Cardiac septum (tissue), 1 donor: Measurements from ENCODE around the gene TAS1R3. TPM values are rescaled to one million over a fixed set of nuclear protein-coding genes. Genes with fewer than 3 reads are reported as not detected.
A peak's percentile ranks its signal among the peaks of the same experiment; 100 is the strongest.

ENCODE experiments used
- DNase-seq: peaks from one replicate; pipeline ENCODE4 v3.0.0-alpha.2; 2020; ENCODE audit warnings: low spot score
- intact Hi-C: fragments of 100-400 bp; cut with DNase I; formaldehyde crosslinking; loops from one replicate; pipeline ENCODE4 v1.14.0; 2022
- microRNA-seq: library from miRNA; unstranded; fragments of <30 nt; microRNA quantifications from one replicate; pipeline ENCODE4 v1.2.0, GENCODE V29; 2020
- total RNA-seq: library from RNA; stranded (reverse); fragmentation: NEBNext Ultra II Directional; extraction: Animal tissue kit (Norgen Biotek cat#: 25700); gene quantifications from one replicate; pipeline ENCODE4 v1.2.1, GENCODE V29; 2021
- donor health status: DM: no; HTN: no; CAD: no.

The TAS1R3 gene
- total RNA-seq, 1 donor from 2014 or later = 0.62 TPM

DNA sequence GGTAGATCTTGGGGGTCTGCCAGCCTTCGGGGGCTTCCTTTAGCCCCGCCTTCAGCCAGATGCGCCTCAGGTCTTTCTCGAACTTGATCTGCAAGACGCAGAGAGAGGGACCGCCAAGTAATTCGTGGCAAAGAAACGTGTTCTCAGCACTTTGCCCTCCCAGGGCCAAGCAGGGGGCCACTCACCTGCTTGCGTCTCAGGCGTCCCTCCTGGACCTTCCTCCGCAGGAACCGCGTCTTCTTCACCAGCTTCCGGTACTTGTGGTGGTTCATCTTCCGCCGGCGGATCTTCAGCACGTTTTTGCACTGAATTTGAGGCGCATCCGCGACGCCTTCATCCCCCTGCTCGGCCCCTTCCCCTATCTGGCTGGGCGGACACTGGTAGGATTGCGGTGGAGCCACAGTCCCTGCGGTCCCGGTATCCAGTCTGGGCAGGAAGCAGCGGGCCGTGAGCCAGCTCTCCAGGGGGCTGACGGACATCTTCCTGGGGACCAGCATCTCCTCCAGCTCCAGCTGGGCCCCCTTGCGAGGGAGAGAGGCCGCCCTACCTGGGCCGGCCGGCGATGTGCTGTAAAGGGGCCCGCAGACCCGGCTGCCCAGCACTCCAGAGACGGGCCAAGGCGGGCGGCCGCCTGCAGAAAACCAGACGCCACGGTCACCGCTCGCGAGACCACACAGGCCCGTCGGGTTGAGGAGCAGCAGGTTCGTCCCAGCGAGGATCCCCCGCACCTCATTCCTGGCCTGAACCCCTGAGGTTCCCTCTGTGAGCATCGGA is 42.9 kb downstream of the TAS1R3 start:
- intact Hi-C loops = loop anchor here (2.0 to 5.0 kb wide), 3 partner anchors 25 to 252 kb away; partner anchors contain the start of genes DVL1 and MRPL20
- DNase-seq = no peak

DNA sequence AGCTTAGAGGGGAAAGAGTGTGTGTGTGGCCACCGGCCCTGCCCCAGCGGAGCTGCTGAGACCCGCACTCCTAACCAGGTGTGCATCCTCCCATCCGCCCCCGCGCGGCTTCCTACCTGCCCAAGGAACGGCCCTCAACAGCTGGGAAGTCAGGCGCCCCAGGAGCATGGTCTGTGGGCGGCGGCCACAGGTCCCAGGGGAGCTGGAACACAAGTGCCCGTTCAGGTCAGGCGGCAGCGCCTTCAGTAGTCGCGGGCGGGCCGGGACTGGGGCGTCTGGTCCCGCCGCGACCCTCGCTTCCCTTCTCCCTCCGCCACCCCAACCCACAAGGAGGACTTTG is 43.5 kb downstream of the TAS1R3 start:
- no peak for DNase-seq
- intact Hi-C loops = loop anchor here (2.0 to 5.0 kb wide), 3 partner anchors 26 to 252 kb away; partner anchors contain the start of genes DVL1 and MRPL20

DNA sequence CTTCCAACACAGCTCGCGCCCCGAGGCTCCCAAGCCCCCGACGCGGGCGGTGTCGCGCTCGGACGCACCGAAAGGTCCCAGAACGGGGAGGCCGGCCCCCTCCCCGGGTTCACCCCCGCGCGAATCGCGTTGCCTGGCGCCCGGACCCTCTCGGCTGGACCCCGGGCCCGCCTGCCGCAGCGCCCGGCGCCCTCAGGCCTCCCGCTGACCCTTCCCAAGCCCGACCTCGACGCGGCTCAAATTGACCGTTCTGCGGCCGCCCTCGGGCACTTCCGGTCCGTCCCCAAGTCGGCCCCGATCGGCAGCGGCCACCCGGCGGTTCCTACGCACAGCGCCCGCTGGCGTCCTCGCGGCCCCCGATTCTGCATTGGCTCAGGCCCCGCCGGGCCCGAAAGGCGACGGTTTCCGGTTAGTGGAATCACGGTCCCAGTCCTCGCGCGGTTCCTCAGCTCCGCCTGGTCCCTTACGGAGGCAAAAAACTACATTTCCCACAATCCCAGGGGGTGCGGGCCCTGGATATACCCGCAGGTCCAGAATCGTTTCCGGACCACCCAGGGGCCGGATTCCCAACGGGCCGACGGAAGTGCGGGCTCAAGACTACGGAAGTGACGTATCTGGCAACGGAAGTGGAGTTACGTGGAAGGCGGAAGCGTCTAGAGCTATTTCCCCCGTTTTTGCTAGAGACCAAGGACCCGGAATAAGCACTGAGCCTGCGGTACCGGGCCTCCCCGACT is 44.0 kb downstream of the TAS1R3 start, which contains the start of gene AURKAIP1:
Gene AURKAIP1 (minus strand): TSS at position 279 of the 734 bp plus-strand sequence. CDS start 451 bp downstream, outside the sequence.
- peak; percentile 98 for DNase-seq
- intact Hi-C loops = loop anchor here (2.0 to 5.0 kb wide), 3 partner anchors 26 to 253 kb away; partner anchors contain the start of genes DVL1 and MRPL20

DNA sequence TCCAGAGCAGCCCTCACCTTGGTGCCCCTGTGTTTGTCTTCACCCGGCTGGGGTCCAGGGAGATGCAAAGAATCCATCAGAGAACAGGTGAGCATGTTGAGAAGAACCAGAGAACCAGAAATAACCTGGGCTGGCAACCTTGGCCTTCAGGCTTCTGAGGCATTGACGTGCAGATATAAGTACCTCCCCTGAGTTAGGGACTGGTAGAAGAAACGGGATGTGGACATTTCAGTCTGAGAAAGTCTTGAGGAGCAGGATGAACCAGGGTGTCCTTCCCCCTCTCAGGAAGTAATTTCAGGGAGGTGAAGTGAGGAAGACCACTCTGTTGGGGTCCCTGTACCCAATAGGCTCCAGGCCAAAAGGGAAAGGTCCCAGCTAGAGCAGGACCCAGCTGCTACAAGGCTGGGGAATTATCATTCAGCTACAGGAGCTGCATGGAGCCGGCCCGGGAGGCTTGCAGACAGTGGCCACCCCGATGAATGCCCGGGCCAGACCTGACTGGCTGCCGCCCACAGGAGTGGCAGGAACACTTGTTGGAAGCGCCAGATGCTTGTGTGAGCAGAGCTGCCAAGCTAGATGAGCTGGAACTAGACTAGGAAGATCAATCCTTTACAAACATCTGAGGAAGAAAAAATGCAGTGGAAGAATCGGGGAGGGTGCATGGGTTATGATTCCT is 45.6 kb downstream of the TAS1R3 start:
- DNase-seq = no peak
- intact Hi-C loops = no loop called here

DNA sequence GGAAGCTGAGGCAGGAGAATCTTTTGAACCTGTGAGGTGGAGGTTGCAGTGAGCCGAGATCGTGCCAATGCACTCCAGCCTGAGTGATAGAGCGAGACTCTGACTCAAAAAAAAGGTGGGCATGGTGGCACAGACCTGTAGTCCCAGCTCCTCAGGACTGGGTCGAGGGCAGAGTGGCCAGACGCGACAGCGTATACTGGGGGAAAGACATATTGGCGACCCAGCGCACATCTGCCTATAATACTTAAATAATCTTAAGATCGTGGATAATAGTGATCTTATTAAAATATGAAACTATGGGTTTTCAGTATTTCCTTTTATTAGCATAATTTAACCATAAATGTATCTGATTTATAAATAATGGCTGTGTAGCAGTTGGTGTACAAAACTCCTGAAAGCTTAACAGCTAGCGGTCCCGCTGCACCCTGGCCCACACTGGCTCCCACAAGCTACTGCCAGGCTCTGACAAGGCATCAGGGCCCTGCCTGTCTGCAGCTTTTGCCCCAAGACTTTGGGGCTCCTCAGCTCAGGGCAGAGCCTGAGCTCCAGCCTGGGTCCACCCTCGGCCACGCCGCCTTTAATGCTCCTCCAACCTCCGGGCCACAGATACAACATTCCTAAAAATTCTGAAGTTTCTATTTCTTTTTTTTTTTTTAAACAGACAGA is 46.6 kb downstream of the TAS1R3 start:
- no peak for DNase-seq
- intact Hi-C loops = no loop called here

DNA sequence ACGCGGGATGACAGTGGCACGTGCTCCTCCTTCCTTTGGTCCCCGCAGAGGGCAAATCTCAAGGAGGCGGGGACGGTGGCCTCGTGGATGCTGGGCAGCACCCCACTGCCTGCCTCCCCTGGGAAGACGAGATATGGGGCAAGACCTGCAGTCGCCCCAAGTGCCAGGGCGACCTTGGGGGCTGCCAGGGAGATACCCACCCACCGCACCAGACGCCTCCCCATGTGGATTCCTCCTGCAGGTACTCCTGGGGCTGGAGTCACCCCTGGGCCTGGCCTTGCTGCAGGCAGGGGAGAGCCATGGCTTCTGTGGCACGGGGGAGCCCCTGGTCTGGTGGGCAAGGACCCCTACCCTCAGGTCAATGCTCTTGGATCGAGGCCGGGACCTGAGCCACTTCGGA is 49.8 kb downstream of the TAS1R3 start:
- no peak for DNase-seq

DNA sequence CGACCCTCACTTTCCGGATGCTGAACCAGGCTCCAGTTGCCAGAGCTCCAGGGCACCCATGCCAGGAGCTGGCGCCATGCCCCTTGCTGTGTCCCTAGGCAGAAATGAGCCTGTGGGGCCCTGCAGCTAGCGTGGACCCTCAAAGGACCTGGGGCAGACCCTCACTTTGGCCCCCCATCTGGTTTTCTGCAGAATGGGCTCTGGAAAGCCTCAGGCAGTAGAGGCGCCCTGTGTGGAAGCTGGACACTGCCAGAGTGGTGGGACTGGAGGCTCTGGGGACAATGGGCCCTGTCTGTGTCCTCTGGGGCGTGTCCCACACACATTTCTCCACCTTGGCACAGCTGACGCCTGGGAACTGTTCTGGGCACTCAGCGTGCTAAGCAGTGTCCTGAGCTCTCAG is 50.2 kb downstream of the TAS1R3 start:
- DNase-seq = no peak
- intact Hi-C loops = no loop called here

More for the DNA sequence above, 49.8 kb downstream of the TAS1R3 start:
- intact Hi-C loops = no loop called here

Small RNAs within 50 kb of the gene (microRNA-seq; reads per million reads assigned to microRNA genes)
- not detected for gene MIR6726
- not detected for gene MIR6727
- gene MIR6808 = not detected

Other genes starting within 250 kb of the TAS1R3 start
- 5.4 TPM for gene C1orf159, start 215.2 kb upstream of the TAS1R3 start, total RNA-seq
- 0.22 TPM for gene TTLL10, start 157.4 kb upstream of the TAS1R3 start, total RNA-seq
- gene TNFRSF18, start 124.7 kb upstream of the TAS1R3 start, total RNA-seq = 0.19 TPM
- 4.3 TPM for gene TNFRSF4, start 117.1 kb upstream of the TAS1R3 start, total RNA-seq
- gene SDF4, start 99.3 kb upstream of the TAS1R3 start, total RNA-seq = 139 TPM
- gene B3GALT6, start 99.0 kb upstream of the TAS1R3 start, total RNA-seq = 11.1 TPM
- 2.6 TPM for gene C1QTNF12, start 84.6 kb upstream of the TAS1R3 start, total RNA-seq
- 37.2 TPM for gene UBE2J2, start 57.4 kb upstream of the TAS1R3 start, total RNA-seq
- gene SCNN1D, start 50.8 kb upstream of the TAS1R3 start, total RNA-seq = 2.4 TPM
- gene ACAP3, start 23.4 kb upstream of the TAS1R3 start, total RNA-seq = 60.8 TPM
- 10.5 TPM for gene PUSL1, start 22.7 kb upstream of the TAS1R3 start, total RNA-seq
- gene INTS11, start 6.6 kb upstream of the TAS1R3 start, total RNA-seq = 73.8 TPM
- 50.2 TPM for gene CPTP, start 6.5 kb upstream of the TAS1R3 start, total RNA-seq
- gene DVL1, start 18.1 kb downstream of the TAS1R3 start, total RNA-seq = 96.2 TPM
- 30.5 TPM for gene MXRA8, start 27.3 kb downstream of the TAS1R3 start, total RNA-seq
- gene AURKAIP1, start 43.9 kb downstream of the TAS1R3 start, total RNA-seq = 174 TPM
- 78.6 TPM for gene CCNL2, start 68.1 kb downstream of the TAS1R3 start, total RNA-seq
- gene MRPL20, start 76.0 kb downstream of the TAS1R3 start, total RNA-seq = 127 TPM
- gene ANKRD65, start 90.0 kb downstream of the TAS1R3 start, total RNA-seq = 1.8 TPM
- 35.3 TPM for gene VWA1, start 104.4 kb downstream of the TAS1R3 start, total RNA-seq
- gene ATAD3C, start 118.4 kb downstream of the TAS1R3 start, total RNA-seq = 0.51 TPM
- 13.7 TPM for gene ATAD3B, start 140.5 kb downstream of the TAS1R3 start, total RNA-seq
- 13.7 TPM for gene ATAD3A, start 180.9 kb downstream of the TAS1R3 start, total RNA-seq
- gene TMEM240, start 209.3 kb downstream of the TAS1R3 start, total RNA-seq = 5.0 TPM
- gene SSU72, start 243.6 kb downstream of the TAS1R3 start, total RNA-seq = 90.7 TPM